Adipose tissue (tissue), 3 donors: ENCODE results near the gene RRAS2. TPM values are rescaled to one million over a fixed set of nuclear protein-coding genes. Genes with fewer than 3 reads are reported as not detected.

ENCODE experiments used
- H3K27ac ChIP-seq: one replicate; pipeline ENCODE4 v1.5.1; 2013; ENCODE audit warnings: low read depth, low read length
- WGBS, 3 donors: extraction: QIAGEN DNeasy Blood & Tissue Kit; methylation state at CpG; one replicate each; pipeline ENCODE4 v1.1.7; 2013; 5-methylcytosine and 5-hydroxymethylcytosine counted together
- polyA plus RNA-seq, 3 donors: library from polyadenylated mRNA; stranded (reverse); fragments of 200-250 nt; gene quantifications; one replicate each; pipeline ENCODE4 v1.2.3, GENCODE V29; 2013
- donor health status: healthy with polysubstance abuse.
- donor health status: Bipolar disorder and iron deficiency.
- donor health status: healthy.

Gene RRAS2
- polyA plus RNA-seq, 3 donors: 11.1 to 19.6 (median 19.5) TPM

DNA sequence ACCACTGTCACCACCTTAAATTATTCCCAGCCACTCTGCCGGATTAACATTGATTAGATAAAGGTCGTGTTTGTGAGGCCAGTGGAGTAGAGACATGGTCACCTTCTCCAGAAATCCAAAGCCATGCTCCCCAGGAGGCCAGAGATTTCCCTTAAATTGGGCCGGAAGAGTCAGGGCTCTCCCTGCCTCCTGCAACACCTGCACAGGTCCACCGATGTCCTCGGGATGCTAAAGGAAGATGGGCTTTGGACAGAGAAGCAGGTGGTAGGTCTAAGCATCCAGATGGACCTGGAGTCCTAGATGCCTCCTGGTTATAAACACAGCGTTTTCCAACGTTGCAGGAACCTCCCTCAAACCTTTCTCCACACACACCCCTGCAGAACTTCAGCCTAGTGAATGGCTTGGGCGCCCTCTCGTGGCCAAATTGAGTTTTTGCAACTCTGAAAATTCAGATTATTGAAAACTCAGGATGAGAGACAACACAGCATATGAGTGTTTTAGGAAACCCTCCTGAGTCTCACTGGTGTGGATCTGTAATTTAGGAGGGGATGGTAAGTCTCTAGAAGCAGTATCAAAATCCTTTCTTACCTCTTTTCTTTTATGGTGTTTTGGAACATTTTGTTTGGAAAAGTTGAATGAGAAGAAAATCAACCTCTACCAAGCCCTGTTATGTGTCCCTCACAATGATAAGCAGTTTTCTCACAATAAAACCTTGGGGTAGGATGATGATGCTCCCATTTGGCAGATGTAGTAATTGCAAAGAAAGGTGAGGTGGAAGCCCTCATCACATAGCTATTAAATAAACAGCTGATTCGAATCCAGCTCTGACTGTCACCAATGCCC is 109.6 kb downstream of the RRAS2 start:
- 29 to 36% (median 30%) methylated on average over 10 of the region's 10 CpGs for WGBS, 3 donors
- no peak overlapping the region for H3K27ac ChIP-seq

DNA sequence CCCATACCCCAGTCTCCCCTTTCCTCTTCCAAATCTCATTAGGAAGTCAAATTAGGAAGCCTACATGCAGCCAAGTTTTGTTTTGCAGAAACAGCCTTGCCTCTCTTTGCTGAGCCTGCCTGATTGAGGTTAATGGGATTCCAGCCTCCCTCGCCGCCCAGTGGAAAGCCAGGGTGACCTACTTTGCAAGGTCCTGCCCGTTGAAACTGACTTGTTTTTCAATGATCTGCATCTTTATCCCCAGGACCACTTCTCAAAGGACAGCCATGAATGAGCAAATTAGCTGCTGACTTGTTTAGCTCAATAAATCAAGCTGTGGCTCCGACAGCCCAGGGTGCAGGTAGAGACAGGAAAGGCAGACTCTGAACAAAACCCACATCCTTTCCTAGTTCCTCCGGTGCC is 110.4 kb downstream of the RRAS2 start:
- WGBS, 3 donors: 22 to 64% (median 27%) methylated on average over 5 of the region's 5 CpGs
- no peak overlapping the region for H3K27ac ChIP-seq

DNA sequence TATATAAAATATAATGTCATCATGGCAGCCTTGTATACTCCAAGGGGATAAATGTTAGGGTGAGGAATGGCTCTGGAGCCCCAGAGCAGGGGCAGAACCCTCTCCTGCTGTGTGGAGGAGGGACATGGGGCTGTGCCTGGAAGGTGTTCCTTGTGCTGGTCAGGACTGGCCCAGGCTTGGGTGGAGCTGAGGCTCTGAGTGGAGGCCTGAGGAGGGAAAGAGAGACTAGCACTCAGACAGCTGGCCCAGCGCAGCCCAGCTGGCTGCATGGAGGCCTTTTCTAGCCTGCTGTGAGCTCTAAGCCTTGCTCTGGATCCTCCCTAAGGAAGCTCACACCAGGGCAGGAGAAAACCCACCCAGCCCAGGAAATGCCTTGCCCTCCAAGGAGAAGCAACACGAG is 113.5 kb downstream of the RRAS2 start:
- 67 to 80% (median 71%) methylated on average over 2 of the region's 2 CpGs for WGBS, 3 donors

DNA sequence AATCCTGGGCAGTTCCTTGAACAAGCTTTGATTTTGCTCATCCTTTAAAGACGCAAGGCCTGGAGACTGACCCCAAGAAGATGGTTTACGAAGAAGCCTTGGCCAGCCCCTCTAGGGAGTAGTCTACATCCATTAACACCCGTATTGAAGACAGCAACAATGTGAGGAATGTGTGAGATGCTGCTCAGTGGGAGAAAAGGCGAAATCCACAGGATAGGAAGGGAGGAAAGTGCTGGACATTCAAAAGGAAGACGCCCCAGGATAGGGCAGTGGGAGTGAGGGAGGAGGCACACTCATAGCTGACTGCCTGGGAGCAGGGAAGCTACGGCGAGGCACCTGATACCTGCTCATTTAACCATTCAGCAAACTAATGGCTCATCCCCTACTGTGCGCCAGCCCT is 114.1 kb downstream of the RRAS2 start:
- no peak overlapping the region for H3K27ac ChIP-seq
- WGBS, 3 donors: 76 to 85% (median 85%) methylated on average over 8 of the region's 8 CpGs

More for the DNA sequence above, 113.5 kb downstream of the RRAS2 start:
- no peak overlapping the region for H3K27ac ChIP-seq

DNA sequence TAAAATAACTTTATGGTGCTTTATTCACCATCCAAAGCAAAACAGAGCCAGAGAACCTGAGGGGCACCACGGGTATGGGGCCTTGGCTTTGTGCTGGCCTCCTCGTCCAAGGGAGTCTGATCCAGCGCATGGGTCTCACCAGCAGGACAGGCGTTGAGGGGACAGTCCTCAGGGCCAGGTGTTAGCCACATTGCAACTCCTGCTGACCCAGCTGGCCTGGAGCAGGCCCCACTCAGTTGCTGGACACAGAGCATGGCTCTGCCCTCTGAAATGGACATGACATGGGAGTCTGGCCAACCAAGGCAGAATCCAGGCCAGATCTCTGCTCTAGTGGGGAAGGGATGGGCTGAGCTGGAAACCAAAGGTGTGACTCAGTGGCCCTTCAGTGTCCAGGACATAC is 116.2 kb downstream of the RRAS2 start:
- WGBS, 3 donors: 89 to 94% (median 92%) methylated on average over 4 of the region's 4 CpGs
- H3K27ac ChIP-seq: no peak overlapping the region

DNA sequence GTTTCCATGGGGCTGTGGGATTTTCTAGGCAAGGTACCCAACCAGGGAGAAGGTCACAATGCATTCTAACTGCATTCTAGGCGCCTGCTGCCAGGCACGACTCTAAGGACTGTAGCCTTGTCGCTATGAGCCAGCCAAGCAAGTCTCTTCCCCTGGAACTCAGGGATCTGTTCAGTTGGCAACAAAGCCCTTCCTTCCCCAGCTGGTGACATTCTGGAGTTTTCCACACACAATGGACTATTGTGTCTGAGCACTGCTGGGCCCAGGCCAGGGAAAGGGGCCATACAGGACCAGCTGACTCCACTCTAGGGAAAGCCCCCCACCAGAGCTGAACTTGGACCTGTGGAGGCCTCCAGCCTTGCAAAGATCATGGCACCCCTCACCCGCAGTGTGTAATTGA is 116.8 kb downstream of the RRAS2 start:
- no peak overlapping the region for H3K27ac ChIP-seq
- WGBS, 3 donors: 49 to 64% (median 61%) methylated on average over 4 of the region's 4 CpGs

DNA sequence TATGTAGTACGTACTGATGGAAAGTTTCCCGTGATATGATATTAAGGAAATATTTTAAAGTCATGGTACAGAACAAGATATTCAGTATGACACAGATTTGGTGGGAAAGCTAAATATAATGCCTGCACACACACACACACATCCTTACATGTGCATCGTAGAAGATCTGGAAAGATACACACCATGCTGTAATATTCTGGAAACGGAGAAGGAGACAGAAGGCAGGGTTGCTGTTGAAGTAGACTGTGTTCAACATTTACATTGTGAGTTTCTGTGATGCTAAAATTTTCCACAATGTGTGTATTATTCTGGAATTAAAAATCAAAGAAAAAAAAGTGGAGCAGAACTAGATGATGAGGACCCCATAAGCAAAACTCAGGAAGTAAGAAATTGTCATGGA is 118.0 kb downstream of the RRAS2 start:
- WGBS, 3 donors: 89 to 97% (median 92%) methylated on average over 4 of the region's 4 CpGs
- H3K27ac ChIP-seq: no peak overlapping the region

DNA sequence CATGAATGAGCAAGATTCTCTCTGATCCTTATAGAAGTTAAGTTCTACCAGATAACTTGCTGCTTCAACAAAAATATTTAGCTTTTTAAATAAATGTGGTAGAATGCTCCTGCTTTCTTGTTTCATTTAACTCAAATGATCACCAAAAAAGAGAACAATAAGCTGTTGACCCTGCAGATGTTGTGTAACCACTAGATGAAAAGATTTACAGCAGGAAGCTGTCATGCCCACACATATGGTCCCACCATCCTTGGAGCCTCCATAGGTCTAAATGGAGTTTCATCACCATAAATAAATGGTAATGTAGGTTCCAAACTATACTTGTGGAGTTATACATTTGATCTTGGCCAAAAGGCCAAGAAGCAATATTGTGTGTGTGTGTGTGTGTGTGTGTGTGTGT is 118.8 kb downstream of the RRAS2 start:
- no peak overlapping the region for H3K27ac ChIP-seq

DNA sequence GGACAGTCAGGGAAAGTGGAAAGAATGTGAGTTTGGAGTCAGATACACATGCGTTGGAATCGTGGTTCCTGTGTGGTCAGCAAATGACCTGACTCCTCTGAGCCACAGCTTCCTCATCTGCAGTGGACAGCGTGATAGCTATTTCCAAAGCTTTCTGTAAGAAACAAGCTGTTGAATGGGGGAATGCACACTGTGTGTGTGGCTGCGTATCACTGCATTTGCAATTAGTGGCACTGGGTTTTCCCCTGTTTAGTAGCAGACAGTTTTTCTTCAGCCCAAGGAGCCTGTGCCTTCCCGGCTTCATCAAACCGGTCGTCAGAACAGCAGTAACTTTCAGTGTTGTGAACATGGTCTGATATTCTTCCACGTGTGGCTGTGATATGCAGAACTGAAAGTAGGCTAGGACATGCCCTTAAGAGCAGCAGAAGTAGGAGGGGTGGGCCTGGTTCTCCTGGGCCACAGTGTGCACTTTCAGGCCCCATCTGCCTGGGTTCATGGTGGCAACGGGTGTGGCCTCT is 121.5 kb downstream of the RRAS2 start:
- WGBS, 3 donors: 50 to 77% (median 59%) methylated on average over 9 of the region's 9 CpGs

DNA sequence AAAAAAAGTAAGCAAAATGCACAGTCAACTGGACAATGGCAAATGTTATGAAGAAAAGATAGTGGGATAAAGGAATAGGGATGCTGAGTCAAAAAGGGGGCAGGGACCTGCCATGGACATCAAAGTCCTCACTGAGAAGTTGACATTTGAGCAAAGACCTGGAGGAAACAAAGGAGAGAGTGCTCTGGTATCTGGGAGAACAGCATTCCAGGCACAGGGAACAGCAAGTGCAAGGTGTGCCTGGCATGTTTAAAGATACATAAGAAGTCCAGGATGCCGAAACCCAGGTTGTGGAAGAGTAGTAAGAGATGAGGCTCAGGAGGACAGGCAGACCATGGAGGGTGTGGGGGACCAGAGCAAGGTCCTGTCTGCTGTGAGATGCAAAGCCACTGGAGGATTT is 123.3 kb downstream of the RRAS2 start:
- H3K27ac ChIP-seq: no peak overlapping the region
- 83 to 98% (median 95%) methylated on average over 1 of the region's 1 CpG for WGBS, 3 donors

More for the DNA sequence above, 121.5 kb downstream of the RRAS2 start:
- H3K27ac ChIP-seq: no peak overlapping the region

DNA sequence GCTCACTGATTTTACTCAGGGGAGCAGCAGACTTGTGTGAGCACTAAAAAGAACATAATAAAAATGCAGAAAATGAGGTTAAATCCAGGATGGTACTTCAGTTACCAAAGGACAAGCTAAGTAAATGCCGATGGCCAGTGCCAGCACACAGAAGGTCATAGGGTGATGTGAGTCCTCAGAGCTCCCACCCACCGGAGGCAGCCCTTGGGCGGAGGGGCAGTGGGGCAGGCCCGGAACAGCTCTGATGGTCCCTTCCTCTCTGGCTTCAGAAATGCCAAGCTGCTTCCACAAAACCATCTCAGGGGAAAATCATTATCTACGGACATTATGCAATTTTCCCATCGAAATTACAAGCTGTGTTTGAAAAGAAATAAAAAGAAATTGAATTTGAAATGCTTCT is 124.5 kb downstream of the RRAS2 start:
- no peak overlapping the region for H3K27ac ChIP-seq
- WGBS, 3 donors: 54 to 78% (median 59%) methylated on average over 6 of the region's 6 CpGs

DNA sequence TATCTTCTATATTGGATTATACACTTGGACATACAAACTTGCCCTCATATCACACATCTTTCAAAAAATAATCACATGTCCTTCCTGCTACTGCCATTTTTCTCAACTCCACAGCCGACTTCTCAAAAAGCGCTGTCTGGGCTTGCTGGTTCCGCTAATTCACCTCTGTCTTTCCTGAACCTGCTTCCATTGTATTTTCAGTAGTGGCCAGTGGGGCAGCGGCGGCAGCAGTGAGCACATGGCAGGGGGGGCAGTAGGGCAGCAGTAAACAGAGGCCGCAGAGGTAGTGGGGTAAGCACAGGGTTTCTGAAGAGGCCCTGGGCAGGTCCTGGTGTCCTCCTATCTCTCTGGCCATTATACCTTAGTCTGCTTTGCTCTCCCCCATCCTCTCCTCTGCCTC is 126.3 kb downstream of the RRAS2 start:
- no peak overlapping the region for H3K27ac ChIP-seq
- 49 to 81% (median 73%) methylated on average over 6 of the region's 6 CpGs for WGBS, 3 donors

DNA sequence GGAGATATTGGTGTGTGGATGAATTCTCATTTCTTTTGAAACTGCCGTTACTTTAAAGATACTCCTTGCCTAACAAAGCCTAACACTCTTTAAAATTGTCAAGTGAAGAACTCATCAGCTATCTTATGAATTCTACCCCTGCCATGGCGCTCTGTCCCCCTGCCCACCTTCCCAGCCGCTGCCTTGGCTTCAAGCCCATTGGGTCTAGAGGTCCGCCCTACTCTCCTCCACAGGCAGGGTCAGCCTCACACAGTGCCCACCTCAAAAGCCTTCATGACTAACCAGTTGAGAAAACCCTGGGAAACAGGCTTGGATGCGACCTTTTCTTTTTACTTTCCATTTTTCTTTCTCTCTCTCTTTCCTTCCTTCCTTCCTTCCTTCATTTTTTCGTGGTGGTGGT is 128.6 kb downstream of the RRAS2 start:
- H3K27ac ChIP-seq: no peak overlapping the region
- 71 to 74% (median 72%) methylated on average over 6 of the region's 6 CpGs for WGBS, 3 donors

DNA sequence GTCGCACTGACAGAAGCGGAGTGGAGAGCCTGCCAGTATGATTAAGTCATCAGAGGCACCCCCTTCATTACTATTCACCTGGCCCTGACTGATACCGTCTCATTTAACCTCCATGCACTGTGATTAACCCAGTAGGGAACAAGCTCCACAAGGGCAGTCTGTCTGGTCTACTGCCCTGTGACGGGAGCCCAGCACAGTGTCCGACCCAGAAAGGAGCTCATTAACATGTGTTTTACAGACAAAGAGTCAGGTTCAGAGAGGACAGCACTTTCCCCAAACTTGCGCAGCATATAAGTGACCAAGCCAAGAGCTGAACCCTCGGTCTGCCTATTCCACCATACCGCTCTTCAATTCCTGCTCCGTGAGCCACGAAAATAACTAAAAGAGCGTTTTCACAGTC is 129.5 kb downstream of the RRAS2 start:
- no peak overlapping the region for H3K27ac ChIP-seq
- WGBS, 3 donors: 58 to 84% (median 72%) methylated on average over 11 of the region's 11 CpGs

DNA sequence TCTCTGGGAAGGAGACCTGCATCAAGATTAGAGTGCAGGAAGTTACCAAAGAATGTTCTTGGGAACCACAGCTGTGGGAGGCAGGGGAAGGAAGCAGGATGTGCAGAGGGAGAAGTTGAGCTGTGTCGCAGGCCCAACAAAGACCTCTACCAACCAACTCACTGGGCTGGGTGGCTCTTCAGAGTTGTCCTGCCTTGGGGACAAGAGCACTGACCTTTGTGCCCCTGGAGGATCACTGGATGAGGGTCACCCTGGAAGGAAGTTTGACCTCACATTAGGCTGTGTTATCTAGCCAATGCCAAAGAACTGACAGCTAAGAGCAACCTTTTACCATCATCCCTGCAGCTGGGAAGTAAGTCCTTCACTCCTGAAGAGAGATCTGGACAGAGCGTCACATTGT is 130.6 kb downstream of the RRAS2 start:
- 68 to 92% (median 73%) methylated on average over 2 of the region's 2 CpGs for WGBS, 3 donors

More for the DNA sequence above, 130.6 kb downstream of the RRAS2 start:
- no peak overlapping the region for H3K27ac ChIP-seq

Other genes with a start within 250 kb of the RRAS2 start
- 10 to 100 TPM; 54.0 to 58.7 (median 54.7) TPM for gene COPB1, start 140.6 kb upstream of the RRAS2 start, polyA plus RNA-seq
- gene PSMA1, start 161.2 kb upstream of the RRAS2 start, polyA plus RNA-seq: 100 to 1,000 TPM in 2 of 3 donors, 10 to 100 TPM in 1; 51.6 to 147 (median 116) TPM